Osteocyte (in vitro differentiated cells): ENCODE measurements around the gene MSGN1. TPM values are rescaled to one million over a fixed set of nuclear protein-coding genes. Genes with fewer than 3 reads are reported as not detected.

Experiments
- DNase-seq: peaks from one replicate; pipeline ENCODE4 v3.0.0; 2021; ENCODE audit warnings: mixed read lengths; ENCODE audit not compliant: unreplicated experiment; ENCODE audit errors: extremely low spot score
- H3K27ac Mint-ChIP-seq: one replicate; pipeline ENCODE4 v1.8.0; 2021; ENCODE audit warnings: mild to moderate bottlenecking, mixed read lengths; ENCODE audit not compliant: unreplicated experiment
- H3K27me3 Mint-ChIP-seq: one replicate; pipeline ENCODE4 v1.8.0; 2021; ENCODE audit warnings: mixed read lengths; ENCODE audit not compliant: unreplicated experiment
- H3K36me3 Mint-ChIP-seq: one replicate; pipeline ENCODE4 v1.8.0; 2021; ENCODE audit warnings: mixed read lengths; ENCODE audit not compliant: unreplicated experiment
- H3K4me1 Mint-ChIP-seq: one replicate; pipeline ENCODE4 v1.8.0; 2021; ENCODE audit warnings: mixed read lengths; ENCODE audit not compliant: unreplicated experiment
- H3K4me3 Mint-ChIP-seq: one replicate; pipeline ENCODE4 v1.8.0; 2021; ENCODE audit warnings: mild to moderate bottlenecking, moderate library complexity, mixed read lengths; ENCODE audit not compliant: unreplicated experiment
- H3K9me3 Mint-ChIP-seq: one replicate; pipeline ENCODE4 v1.8.0; 2021; ENCODE audit warnings: mixed read lengths; ENCODE audit not compliant: unreplicated experiment
- CTCF ChIP-seq: fragments of 200-600 bp; sonication (generic); IDR thresholded peaks from 2 replicates; pipeline ENCODE4 v1.5.0; 2021; ENCODE audit warnings: antibody characterized with exemption, mild to moderate bottlenecking, moderate library complexity
- long read RNA-seq: library from polyadenylated mRNA; unstranded; transcript quantifications from one replicate; pipeline ENCODE4 v2.0.0, GENCODE V29; 2021
- total RNA-seq: library from RNA; stranded (reverse); gene quantifications from 2 replicates; pipeline ENCODE4 v1.2.1, GENCODE V29; 2021

MSGN1 gene, protein sequence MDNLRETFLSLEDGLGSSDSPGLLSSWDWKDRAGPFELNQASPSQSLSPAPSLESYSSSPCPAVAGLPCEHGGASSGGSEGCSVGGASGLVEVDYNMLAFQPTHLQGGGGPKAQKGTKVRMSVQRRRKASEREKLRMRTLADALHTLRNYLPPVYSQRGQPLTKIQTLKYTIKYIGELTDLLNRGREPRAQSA
- total RNA-seq, result not detected in 2 replicates
- long read RNA-seq, result 0 reads

DNA sequence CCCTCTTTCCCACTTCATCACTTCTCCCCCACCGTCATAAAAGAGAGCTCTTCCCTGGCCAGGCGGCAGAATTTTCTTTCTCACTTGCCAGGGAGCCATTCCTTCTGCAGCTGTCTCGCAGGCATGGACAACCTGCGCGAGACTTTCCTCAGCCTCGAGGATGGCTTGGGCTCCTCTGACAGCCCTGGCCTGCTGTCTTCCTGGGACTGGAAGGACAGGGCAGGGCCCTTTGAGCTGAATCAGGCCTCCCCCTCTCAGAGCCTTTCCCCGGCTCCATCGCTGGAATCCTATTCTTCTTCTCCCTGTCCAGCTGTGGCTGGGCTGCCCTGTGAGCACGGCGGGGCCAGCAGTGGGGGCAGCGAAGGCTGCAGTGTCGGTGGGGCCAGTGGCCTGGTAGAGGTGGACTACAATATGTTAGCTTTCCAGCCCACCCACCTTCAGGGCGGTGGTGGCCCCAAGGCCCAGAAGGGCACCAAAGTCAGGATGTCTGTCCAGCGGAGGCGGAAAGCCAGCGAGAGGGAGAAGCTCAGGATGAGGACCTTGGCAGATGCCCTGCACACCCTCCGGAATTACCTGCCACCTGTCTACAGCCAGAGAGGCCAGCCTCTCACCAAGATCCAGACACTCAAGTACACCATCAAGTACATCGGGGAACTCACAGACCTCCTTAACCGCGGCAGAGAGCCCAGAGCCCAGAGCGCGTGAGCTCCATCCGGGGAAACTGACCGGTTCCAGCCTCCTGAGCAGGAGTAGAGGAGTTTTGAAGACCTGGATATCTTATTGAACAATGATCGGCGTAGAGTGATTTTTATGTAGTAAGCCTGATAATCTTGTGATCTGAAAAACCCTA lies at the start of gene MSGN1:
Gene MSGN1, plus strand, starts transcription at position 65 of the 850 bp plus-strand sequence. Its CDS starts 59 bp downstream, at position 124.
- Mint-ChIP-seq H3K27ac (no peak within 1 kb of the TSS), H3K4me3 (no peak within 1 kb of the TSS), H3K27me3 (peaks cover 16% of the 10 kb centered on the region), H3K36me3 (no peaks in the 10 kb centered on the region), H3K9me3 (no peaks in the 10 kb centered on the region), H3K4me1 (no peaks in the 10 kb centered on the region)
- peak; percentile 79 for DNase-seq
- TF ChIP-seq CTCF, result no peak

- Mint-ChIP-seq H3K4me3 (no peak overlapping the region), H3K27ac (no peak overlapping the region), H3K36me3 (peaks cover 4% of the 10 kb centered on the region), H3K9me3 (no peaks in the 10 kb centered on the region), H3K27me3 (no peaks in the 10 kb centered on the region), H3K4me1 (no peaks in the 10 kb centered on the region)
- no peak for TF ChIP-seq CTCF
- DNase-seq, result no peak
These were observed 47.4 kb upstream of the MSGN1 start for GRCh38 chr2:17768894-17769293.

DNA sequence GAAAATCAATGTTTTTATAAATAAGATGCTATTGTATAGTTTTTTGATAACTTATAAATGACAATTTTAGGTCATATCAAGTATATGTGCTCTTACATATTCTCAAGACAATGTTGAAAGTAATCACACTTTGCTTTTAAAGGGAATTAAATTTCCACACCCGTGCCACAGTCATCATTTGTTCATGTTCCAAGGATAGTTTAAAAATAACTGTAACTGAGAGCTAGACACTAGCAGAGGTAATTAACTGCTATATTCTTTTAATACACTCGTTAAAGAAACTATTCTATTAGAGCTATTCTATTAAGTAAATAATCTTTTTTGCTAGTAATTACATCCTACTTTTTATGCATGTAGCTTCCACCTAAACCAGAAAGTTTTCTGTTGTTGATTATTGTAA lies 44.3 kb upstream of the MSGN1 start:
- H3K36me3 Mint-ChIP-seq, result peaks cover 12% of the 10 kb centered on the region
- TF ChIP-seq CTCF, result no peak
- H3K27me3 Mint-ChIP-seq, result no peaks in the 10 kb centered on the region
- H3K27ac Mint-ChIP-seq, result no peak overlapping the region
- H3K4me3 Mint-ChIP-seq, result no peak overlapping the region
- DNase-seq, result no peak
- H3K4me1 Mint-ChIP-seq, result no peaks in the 10 kb centered on the region
- no peaks in the 10 kb centered on the region for H3K9me3 Mint-ChIP-seq

DNA sequence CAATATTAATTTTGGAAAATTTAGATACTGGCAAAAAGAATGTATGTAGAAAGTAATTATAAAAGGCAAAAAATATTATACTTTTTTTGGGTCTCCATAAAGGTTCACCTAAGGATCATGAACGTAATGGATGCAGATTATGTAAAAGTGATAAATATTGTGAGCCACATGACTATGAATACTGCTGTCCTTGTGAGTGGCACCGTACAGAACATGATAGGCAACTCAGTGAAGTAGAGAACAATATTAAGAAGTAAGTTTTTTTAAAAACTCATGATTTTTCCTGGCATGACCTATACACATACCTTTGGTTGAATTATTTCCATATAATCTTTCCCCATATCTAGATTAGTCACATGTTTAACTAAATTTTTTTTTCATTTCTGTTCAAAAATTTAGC lies 43.7 kb upstream of the MSGN1 start:
- H3K27ac Mint-ChIP-seq, result no peak overlapping the region

More for the DNA sequence above, 43.7 kb upstream of the MSGN1 start:
- no peak for TF ChIP-seq CTCF
- no peaks in the 10 kb centered on the region for H3K9me3 Mint-ChIP-seq
- no peaks in the 10 kb centered on the region for H3K4me1 Mint-ChIP-seq
- H3K36me3 Mint-ChIP-seq, result peaks cover 12% of the 10 kb centered on the region
- H3K27me3 Mint-ChIP-seq, result no peaks in the 10 kb centered on the region
- no peak for DNase-seq
- H3K4me3 Mint-ChIP-seq, result no peak overlapping the region
